OCI-LY3 (cell line): ENCODE measurements around the gene CLPX.

ENCODE experiments used
- H2AFZ ChIP-seq: fragments of 200-600, 300-600 bp; shearing (Covaris generic); 2 replicates; pipeline ENCODE4 v1.6.0; 2014; ENCODE audit warnings: antibody characterized with exemption, low read depth, low read length
- H3K27ac ChIP-seq: fragments of 200-600, 300-600 bp; sonication (generic); 2 replicates; pipeline ENCODE4 v1.5.1; 2014; ENCODE audit warnings: mild to moderate bottlenecking, low read length, moderate library complexity, mixed read lengths
- H3K27me3 ChIP-seq: fragments of 200-600, 300-600 bp; sonication (generic); 2 replicates; pipeline ENCODE4 v1.6.1; 2014; ENCODE audit warnings: low read depth, low read length, mixed read lengths
- H3K36me3 ChIP-seq: fragments of 200-600, 300-600 bp; sonication (generic); replicated peaks from 2 replicates; pipeline ENCODE3; 2014; ENCODE audit warnings: low read depth, low read length, mixed read lengths
- H3K4me1 ChIP-seq: fragments of 300-600, 200-600 bp; sonication (generic); 2 replicates; pipeline ENCODE4 v1.6.1; 2014; ENCODE audit warnings: low read length, mixed read lengths
- H3K4me2 ChIP-seq: fragments of 200-600, 300-600 bp; sonication (generic); 2 replicates; pipeline ENCODE4 v1.6.1; 2014; ENCODE audit warnings: low read length, mixed read lengths
- H3K4me3 ChIP-seq: fragments of 300-600, 200-600 bp; sonication (generic); 2 replicates; pipeline ENCODE4 v1.5.1; 2014; ENCODE audit warnings: antibody characterized with exemption, mild to moderate bottlenecking, low read length, moderate library complexity
- H3K79me2 ChIP-seq: fragments of 300-600, 200-600 bp; shearing (Covaris generic); 2 replicates; pipeline ENCODE4 v1.6.1; 2014; ENCODE audit warnings: mild to moderate bottlenecking, low read length, mixed read lengths
- H3K9ac ChIP-seq: fragments of 300-600, 200-600 bp; shearing (Covaris generic); 2 replicates; pipeline ENCODE4 v1.6.0; 2014; ENCODE audit warnings: mild to moderate bottlenecking, low read length, moderate library complexity
- H3K9me3 ChIP-seq: fragments of 200-600, 300-600 bp; shearing (Covaris generic); 2 replicates; pipeline ENCODE4 v1.6.1; 2014; ENCODE audit warnings: low read length, mixed read lengths; ENCODE audit not compliant: insufficient read depth
- H4K20me1 ChIP-seq: fragments of 200-600, 300-600 bp; sonication (generic); 2 replicates; pipeline ENCODE4 v1.6.1; 2016; ENCODE audit warnings: low read length, mixed read lengths; ENCODE audit not compliant: insufficient read depth
- CTCF ChIP-seq: fragments of 200-600, 300-600 bp; sonication (generic); IDR thresholded peaks from 2 replicates; pipeline ENCODE4 v1.5.1; 2014; ENCODE audit warnings: antibody characterized with exemption, low read length, low read depth
- EZH2phosphoT487 ChIP-seq: fragments of 200-600 bp; shearing (Covaris generic); IDR thresholded peaks from 2 replicates; pipeline ENCODE4 v1.6.1; 2018; ENCODE audit warnings: antibody characterized with exemption, mixed run types, low read depth

Gene CLPX

GRCh38 chr15:65219137-65219536, 34.0 kb upstream of the CLPX start:
- H3K9me3 ChIP-seq = no peaks in the 10 kb centered on the region
- no peaks in the 10 kb centered on the region for H4K20me1 ChIP-seq
- H2AFZ ChIP-seq = no peak overlapping the region
- no peak for TF ChIP-seq CTCF
- no peak for TF ChIP-seq EZH2phosphoT487
- H3K27ac ChIP-seq = no peak overlapping the region
- H3K9ac ChIP-seq = no peak overlapping the region
- H3K4me2 ChIP-seq = no peak overlapping the region
- no peak overlapping the region for H3K4me3 ChIP-seq
- H3K36me3 ChIP-seq = no peaks in the 10 kb centered on the region
- H3K27me3 ChIP-seq = no peaks in the 10 kb centered on the region; the same call in 1 of the 2 replicates
- H3K79me2 ChIP-seq = no peaks in the 10 kb centered on the region
- H3K4me1 ChIP-seq = no peaks in the 10 kb centered on the region

- no peak overlapping the region for H3K4me3 ChIP-seq
- H2AFZ ChIP-seq = no peak overlapping the region
- no peaks in the 10 kb centered on the region for H3K79me2 ChIP-seq
- no peak overlapping the region for H3K4me2 ChIP-seq
- no peaks in the 10 kb centered on the region for H3K36me3 ChIP-seq
- H3K9me3 ChIP-seq = no peaks in the 10 kb centered on the region
- H3K9ac ChIP-seq = no peak overlapping the region
- TF ChIP-seq EZH2phosphoT487 (no peak), CTCF (no peak)
- no peaks in the 10 kb centered on the region for H4K20me1 ChIP-seq
- H3K27me3 ChIP-seq = no peaks in the 10 kb centered on the region
- no peak overlapping the region for H3K27ac ChIP-seq
- H3K4me1 ChIP-seq = no peaks in the 10 kb centered on the region
Measured at GRCh38 chr15:65217526-65218482, 32.7 kb upstream of the CLPX start.

- H3K27ac ChIP-seq = no peak overlapping the region
- H3K79me2 ChIP-seq = no peaks in the 10 kb centered on the region
- no peaks in the 10 kb centered on the region for H4K20me1 ChIP-seq
- H3K4me1 ChIP-seq = no peaks in the 10 kb centered on the region
- H3K4me2 ChIP-seq = no peak overlapping the region
- no peaks in the 10 kb centered on the region for H3K36me3 ChIP-seq
- H2AFZ ChIP-seq = no peak overlapping the region
- H3K9ac ChIP-seq = no peak overlapping the region
- TF ChIP-seq CTCF = no peak
- TF ChIP-seq EZH2phosphoT487 = no peak
- H3K4me3 ChIP-seq = no peak overlapping the region
- H3K9me3 ChIP-seq = no peaks in the 10 kb centered on the region
- H3K27me3 ChIP-seq = no peaks in the 10 kb centered on the region
Measured at GRCh38 chr15:65215496-65215895, 30.4 kb upstream of the CLPX start.

- TF ChIP-seq CTCF (no peak), EZH2phosphoT487 (no peak)
- Histone ChIP-seq H3K27me3 (no peaks in the 10 kb centered on the region), H3K4me2 (no peak overlapping the region), H3K27ac (no peak overlapping the region), H4K20me1 (no peaks in the 10 kb centered on the region), H2AFZ (no peak overlapping the region), H3K9ac (no peak overlapping the region), H3K79me2 (no peaks in the 10 kb centered on the region), H3K9me3 (no peaks in the 10 kb centered on the region), H3K4me1 (no peaks in the 10 kb centered on the region), H3K4me3 (no peak overlapping the region), H3K36me3 (no peaks in the 10 kb centered on the region)
Measured at GRCh38 chr15:65214010-65214409, 28.9 kb upstream of the CLPX start.
